HCT116 (cell line): ENCODE results near the gene FGGY. TPM values are rescaled to one million over a fixed set of nuclear protein-coding genes. Genes with fewer than 3 reads are reported as not detected.

Source experiments
- ATAC-seq: fragments of 200-7000 bp; cut with Tn5 transposase; 2 replicates; pipeline ENCODE4 v1.9.1; 2020; ENCODE audit warnings: mild to moderate bottlenecking, moderate library complexity
- BruUV-seq: library from RNA; stranded (reverse); fragments of 400-500 nt; replicated peaks from 2 replicates; lab custom pipeline; 2021; lab: Mats Ljungman, UMichigan
- CTCF ChIA-PET: fragments of 300-600 bp; sonication (Branson Sonifier 250); formaldehyde crosslinking; loops from one replicate; lab custom pipeline; 2021; ENCODE audit warnings: antibody characterized with exemption; lab: Charles Lee
- POLR2A ChIA-PET: fragments of 300-600, 350-600 bp; sonication (Branson Sonifier 250); formaldehyde crosslinking; loops from one replicate; lab custom pipeline; 2021; ENCODE audit warnings: antibody characterized with exemption; lab: Charles Lee
- RAD21 ChIA-PET, 2 experiments: fragments of 300-600 bp; sonication (Branson Sonifier 250); formaldehyde crosslinking; loops; one replicate each; lab custom pipeline; 2023; ENCODE audit warnings: low total read pairs in 2 of 2; ENCODE audit not compliant: uncharacterized antibody in 2 of 2, unreplicated experiment in 2 of 2, low non-redundant PET in 1 of 2; lab: Charles Lee
- DNase-seq: peaks from one replicate; pipeline ENCODE4 v3.0.0-alpha.2; 2010; ENCODE audit warnings: low read depth, low spot score
- H2AFZ ChIP-seq: fragments of 200-600 bp; shearing (Covaris generic), sonication (generic); 2 replicates; pipeline ENCODE4 v1.6.1; 2017; ENCODE audit warnings: low read depth, mixed run types, mixed read lengths, antibody characterized with exemption, low read length; ENCODE audit not compliant: poor library complexity, severe bottlenecking
- H3K27ac ChIP-seq: 2 replicates; pipeline ENCODE4 v1.5.1; 2012; ENCODE audit warnings: low read depth, low read length
- H3K27me3 ChIP-seq: fragments of 200-600 bp; sonication (generic); 2 replicates; pipeline ENCODE4 v1.6.1; 2016; ENCODE audit warnings: mixed run types, low read length, mixed read lengths; ENCODE audit not compliant: insufficient read depth
- H3K36me3 ChIP-seq, 2 experiments: fragments of 200-500 bp in 1 of 2; fragments of 200-600 bp in 1 of 2; sonication (Bioruptor generic) in 1 of 2; sonication (generic) in 1 of 2; 2 replicates each; pipeline versions ENCODE4 v1.5.1 to v1.6.1; 2014 to 2016; ENCODE audit warnings: low read length in 2 of 2, inconsistent platforms in 1 of 2, mixed read lengths in 1 of 2, mixed run types in 1 of 2; ENCODE audit not compliant: insufficient read depth in 2 of 2, control insufficient read depth in 1 of 2
- H3K4me1 ChIP-seq, 2 experiments: fragments of 200-600 bp in 1 of 2; sonication (generic) in 1 of 2; 2 replicates each; pipeline versions ENCODE4 v1.5.1 to v1.6.1; 2012 to 2017; ENCODE audit warnings: low read length in 2 of 2, inconsistent platforms in 1 of 2, mild to moderate bottlenecking in 1 of 2, mixed read lengths in 1 of 2, mixed run types in 1 of 2, moderate library complexity in 1 of 2; ENCODE audit not compliant: insufficient read depth in 2 of 2, control insufficient read depth in 1 of 2
- H3K4me2 ChIP-seq: fragments of 200-600 bp; sonication (generic); 2 replicates; pipeline ENCODE4 v1.6.1; 2017; ENCODE audit warnings: mixed run types, low read length, mixed read lengths
- H3K4me3 ChIP-seq, 2 experiments: fragments of 200-600 bp in 1 of 2; sonication (generic) in 1 of 2; replicated peaks in 1 of 2; 2 replicates each; pipeline ENCODE4 v1.5.1; 2011 to 2016; ENCODE audit warnings: low read length in 2 of 2, control low read depth in 1 of 2, low read depth in 1 of 2, mild to moderate bottlenecking in 1 of 2, mixed read lengths in 1 of 2, mixed run types in 1 of 2
- H3K79me2 ChIP-seq: fragments of 200-600 bp; sonication (generic); 2 replicates; pipeline ENCODE4 v1.6.1; 2017; ENCODE audit warnings: mild to moderate bottlenecking, mixed run types, low read length, moderate library complexity, mixed read lengths; ENCODE audit not compliant: insufficient read depth
- H3K9ac ChIP-seq: fragments of 200-600 bp; sonication (generic); 2 replicates; pipeline ENCODE4 v1.6.1; 2016; ENCODE audit warnings: low read length, mixed read lengths
- H3K9me2 ChIP-seq: fragments of 200-600 bp; sonication (generic), shearing (Covaris generic); 2 replicates; pipeline ENCODE4 v1.6.1; 2017; ENCODE audit warnings: mixed run types, mild to moderate bottlenecking, moderate library complexity; ENCODE audit not compliant: insufficient read depth
- H3K9me3 ChIP-seq, 2 experiments: fragments of 200-500 bp in 1 of 2; fragments of 200-600 bp in 1 of 2; sonication (Bioruptor generic) in 1 of 2; sonication (generic) in 1 of 2; 2 replicates each; pipeline ENCODE4 v1.6.1; 2014 to 2017; ENCODE audit warnings: low read length in 2 of 2, mixed read lengths in 2 of 2, inconsistent platforms in 1 of 2, low read depth in 1 of 2, mild to moderate bottlenecking in 1 of 2, mixed run types in 1 of 2, moderate library complexity in 1 of 2; ENCODE audit not compliant: control insufficient read depth in 1 of 2, insufficient read depth in 1 of 2
- H4K20me1 ChIP-seq: fragments of 200-600 bp; sonication (generic), shearing (Covaris generic); 2 replicates; pipeline ENCODE4 v1.6.1; 2017; ENCODE audit warnings: mixed run types, mild to moderate bottlenecking, moderate library complexity; ENCODE audit not compliant: insufficient read depth
- FOSL1 ChIP-seq: IDR thresholded peaks from 2 replicates; pipeline ENCODE4 v1.6.1; 2012; ENCODE audit warnings: low read depth
- POLR2A ChIP-seq: IDR thresholded peaks from 2 replicates; pipeline ENCODE4 v1.7.0; 2011; ENCODE audit warnings: borderline replicate concordance; ENCODE audit not compliant: insufficient read depth, insufficient read length; ENCODE audit errors: extremely low read depth
- RAD21 ChIP-seq: IDR thresholded peaks from 2 replicates; pipeline ENCODE4 v1.6.1; 2012; ENCODE audit warnings: low read depth, mild to moderate bottlenecking
- YY1 ChIP-seq: IDR thresholded peaks from 2 replicates; pipeline ENCODE4 v1.6.1; 2011; ENCODE audit warnings: low read length, low read depth, moderate library complexity, mild to moderate bottlenecking; ENCODE audit not compliant: insufficient replicate concordance; ENCODE audit errors: extremely low read depth
- ZFX ChIP-seq: fragments of 450-650 bp; IDR thresholded peaks from 2 replicates; pipeline ENCODE4 v1.6.1; 2017
- ZNF274 ChIP-seq: fragments of 200-500 bp; sonication (Bioruptor generic); IDR thresholded peaks from 2 replicates; pipeline ENCODE4 v1.6.1; 2014; ENCODE audit warnings: mild to moderate bottlenecking, low read depth, low read length, inconsistent platforms
- intact Hi-C: fragments of 100-400 bp; cut with micrococcal nuclease; formaldehyde crosslinking; loops from 2 replicates; pipeline ENCODE4 v1.10.0; 2022
- total RNA-seq: library from RNA; stranded (reverse); gene quantifications from one replicate; pipeline ENCODE4 v1.2.1, GENCODE V29; 2021; ENCODE audit not compliant: unreplicated experiment
- TF ChIP-seq, protein P1 (sequence below): IDR thresholded peaks from 2 replicates; pipeline ENCODE4 v1.6.1; 2011; ENCODE audit warnings: mild to moderate bottlenecking, low read length, moderate library complexity; ENCODE audit not compliant: insufficient replicate concordance; ENCODE audit errors: extremely low read depth
- TF ChIP-seq, protein P2 (sequence below): IDR thresholded peaks from 2 replicates; pipeline ENCODE4 v1.6.1; 2012

Gene FGGY
- total RNA-seq, 1 experiment from 2014 or later: 10.6 TPM

- ChIA-PET CTCF (no interaction called here), RAD21 (no interaction called here), POLR2A (no interaction called here)
- intact Hi-C loops: loop anchor here (5.0 kb wide), 3 partner anchors 548 to 1178 kb away; no protein-coding TSS in a partner anchor
- H4K20me1 ChIP-seq: no peaks in the 10 kb centered on the region
- no peaks in the 10 kb centered on the region for H3K27me3 ChIP-seq
- ATAC-seq: no peak
- TF ChIP-seq ZNF274: no peak
- no peak for TF ChIP-seq YY1
- no peak for TF ChIP-seq FOSL1
- TF ChIP-seq POLR2A: no peak
- no peak for TF ChIP-seq RAD21
- TF ChIP-seq, protein P1, sequence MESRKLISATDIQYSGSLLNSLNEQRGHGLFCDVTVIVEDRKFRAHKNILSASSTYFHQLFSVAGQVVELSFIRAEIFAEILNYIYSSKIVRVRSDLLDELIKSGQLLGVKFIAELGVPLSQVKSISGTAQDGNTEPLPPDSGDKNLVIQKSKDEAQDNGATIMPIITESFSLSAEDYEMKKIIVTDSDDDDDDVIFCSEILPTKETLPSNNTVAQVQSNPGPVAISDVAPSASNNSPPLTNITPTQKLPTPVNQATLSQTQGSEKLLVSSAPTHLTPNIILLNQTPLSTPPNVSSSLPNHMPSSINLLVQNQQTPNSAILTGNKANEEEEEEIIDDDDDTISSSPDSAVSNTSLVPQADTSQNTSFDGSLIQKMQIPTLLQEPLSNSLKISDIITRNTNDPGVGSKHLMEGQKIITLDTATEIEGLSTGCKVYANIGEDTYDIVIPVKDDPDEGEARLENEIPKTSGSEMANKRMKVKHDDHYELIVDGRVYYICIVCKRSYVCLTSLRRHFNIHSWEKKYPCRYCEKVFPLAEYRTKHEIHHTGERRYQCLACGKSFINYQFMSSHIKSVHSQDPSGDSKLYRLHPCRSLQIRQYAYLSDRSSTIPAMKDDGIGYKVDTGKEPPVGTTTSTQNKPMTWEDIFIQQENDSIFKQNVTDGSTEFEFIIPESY: no peak
- TF ChIP-seq ZFX: no peak
- TF ChIP-seq, protein P2, sequence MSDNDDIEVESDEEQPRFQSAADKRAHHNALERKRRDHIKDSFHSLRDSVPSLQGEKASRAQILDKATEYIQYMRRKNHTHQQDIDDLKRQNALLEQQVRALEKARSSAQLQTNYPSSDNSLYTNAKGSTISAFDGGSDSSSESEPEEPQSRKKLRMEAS: no peak
- no peaks in the 10 kb centered on the region for H3K79me2 ChIP-seq
- no peak for DNase-seq
- no peaks in the 10 kb centered on the region for H3K36me3 ChIP-seq
- no peak overlapping the region for H3K9ac ChIP-seq
- H3K4me3 ChIP-seq: no peak overlapping the region
- no peaks in the 10 kb centered on the region for H3K9me3 ChIP-seq
- no peak overlapping the region for H3K27ac ChIP-seq
- H3K4me1 ChIP-seq: no peaks in the 10 kb centered on the region
- BruUV-seq: no TSS peak
- no peaks in the 10 kb centered on the region for H3K9me2 ChIP-seq
- no peak overlapping the region for H2AFZ ChIP-seq
- H3K4me2 ChIP-seq: no peak overlapping the region
Measured at GRCh38 chr1:59695252-59695651, 398.4 kb downstream of the FGGY start.
